AML-193 (cell line): Measurements from ENCODE around the gene GOLGA8B.
"Not testable (repeated sequence)": the region's sequence is repeated elsewhere in the genome, so short reads cannot be mapped to it uniquely, and the experiment has no call there.

ENCODE experiments used
- DNase-seq, 2 experiments: peaks; one replicate each; lab custom pipeline; 2025; lab: John Stamatoyannopoulos, UW

The GOLGA8B gene

DNA sequence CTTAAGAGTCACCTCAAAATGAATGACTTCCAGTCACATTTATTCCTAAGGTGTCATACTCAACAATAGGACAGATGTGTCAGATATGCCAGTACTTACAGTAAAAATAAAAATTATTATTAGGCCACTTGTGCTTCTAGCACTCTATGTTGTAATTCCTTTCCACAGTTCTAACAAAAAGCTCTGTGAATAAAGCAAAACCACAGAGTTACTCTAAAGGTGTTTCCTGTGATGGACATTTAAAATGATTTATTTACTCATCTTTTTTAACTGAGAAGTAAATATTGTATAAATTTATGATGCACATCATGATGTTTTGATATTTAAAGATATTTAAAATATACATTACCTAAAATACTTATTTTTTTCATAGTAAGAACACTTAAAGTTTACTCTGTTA lies 13.9 kb upstream of the GOLGA8B start:
- peak in 1 of 2 experiments; percentile 6 for DNase-seq

DNA sequence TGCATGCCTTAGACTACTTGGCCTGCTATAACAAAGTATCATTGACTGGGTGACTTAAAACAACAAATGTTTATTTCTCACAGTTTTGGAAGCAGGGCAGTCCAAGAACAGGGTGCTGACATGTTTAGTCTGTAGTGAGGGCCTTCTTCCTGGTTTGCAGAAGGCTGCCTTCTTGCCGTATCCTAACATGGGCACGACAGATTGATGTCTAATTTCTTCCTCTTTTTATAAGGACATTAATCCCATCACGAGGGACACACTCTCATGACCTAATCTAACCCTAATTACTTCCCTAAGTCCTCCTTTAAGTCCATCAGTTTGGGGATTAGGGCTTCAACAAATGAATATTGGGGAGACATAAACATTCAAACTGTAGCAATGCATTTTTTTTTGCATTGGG lies 10.9 kb upstream of the GOLGA8B start:
- DNase-seq: peak; percentile 29 to 32

DNA sequence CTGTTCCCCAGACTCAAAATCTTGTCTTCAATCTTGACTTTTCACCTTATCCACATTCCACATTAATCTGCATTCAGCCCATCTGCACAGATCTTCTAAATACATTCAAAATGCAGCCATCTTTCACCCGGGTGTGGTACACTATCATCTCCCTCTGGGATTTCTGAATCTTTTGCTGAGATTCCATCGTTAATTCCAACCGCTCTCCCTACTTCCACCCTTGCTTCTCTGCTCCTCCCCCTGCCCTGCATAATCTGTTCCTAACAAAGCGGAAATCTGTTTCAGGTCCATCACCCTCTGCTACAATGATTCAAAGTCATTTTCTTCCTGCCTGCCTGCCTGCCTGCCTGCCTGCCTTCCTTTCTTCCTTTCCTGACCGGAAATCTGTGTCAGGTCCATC lies 7.9 kb upstream of the GOLGA8B start:
- no peak for DNase-seq

DNA sequence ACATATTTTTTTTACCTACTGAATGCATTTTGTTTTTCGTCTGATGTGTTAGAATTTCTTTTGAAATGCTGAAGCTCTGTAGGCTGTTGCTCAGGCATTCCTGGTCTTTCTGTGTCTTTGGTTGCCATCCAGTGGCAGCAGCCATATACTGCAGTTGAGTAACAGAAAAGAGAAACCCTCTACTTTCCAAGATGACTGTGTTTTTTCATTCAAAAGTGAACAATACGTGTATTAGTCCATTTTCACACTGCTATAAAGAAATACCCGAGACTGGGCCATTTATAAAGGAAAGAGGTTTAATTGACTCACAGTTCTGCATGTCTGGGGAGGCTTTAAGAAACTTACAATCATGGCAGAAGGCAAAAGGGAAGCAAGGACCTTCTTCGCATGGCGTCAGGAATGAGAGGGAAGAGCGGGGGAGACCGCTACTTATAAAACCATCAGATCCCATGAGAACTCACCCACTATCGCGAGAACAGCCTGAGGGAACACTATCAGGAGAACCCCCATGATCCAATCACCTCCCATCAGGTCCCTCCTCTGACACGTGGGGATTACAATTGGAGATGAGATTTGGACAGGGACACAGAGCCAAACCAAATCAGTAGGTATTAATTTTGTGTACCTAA lies 4.7 kb upstream of the GOLGA8B start:
- peak; percentile 68 to 80 for DNase-seq

DNA sequence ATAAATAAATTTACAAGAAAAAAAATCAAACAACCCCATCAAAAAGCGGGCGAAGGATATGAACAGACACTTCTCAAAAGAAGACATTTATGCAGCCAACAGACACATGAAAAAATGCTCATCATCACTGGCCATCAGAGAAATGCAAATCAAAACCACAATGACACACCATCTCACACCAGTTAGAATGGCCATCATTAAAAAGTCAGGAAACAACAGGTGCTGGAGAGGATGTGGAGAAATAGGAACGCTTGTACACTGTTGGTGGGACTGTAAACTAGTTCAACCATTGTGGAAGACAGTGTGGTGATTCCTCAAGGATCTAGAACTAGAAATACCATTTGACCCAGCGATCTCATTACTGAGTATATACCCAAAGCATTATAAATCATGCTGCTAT lies 2.5 kb upstream of the GOLGA8B start:
- not testable (repeated sequence) for DNase-seq

DNA sequence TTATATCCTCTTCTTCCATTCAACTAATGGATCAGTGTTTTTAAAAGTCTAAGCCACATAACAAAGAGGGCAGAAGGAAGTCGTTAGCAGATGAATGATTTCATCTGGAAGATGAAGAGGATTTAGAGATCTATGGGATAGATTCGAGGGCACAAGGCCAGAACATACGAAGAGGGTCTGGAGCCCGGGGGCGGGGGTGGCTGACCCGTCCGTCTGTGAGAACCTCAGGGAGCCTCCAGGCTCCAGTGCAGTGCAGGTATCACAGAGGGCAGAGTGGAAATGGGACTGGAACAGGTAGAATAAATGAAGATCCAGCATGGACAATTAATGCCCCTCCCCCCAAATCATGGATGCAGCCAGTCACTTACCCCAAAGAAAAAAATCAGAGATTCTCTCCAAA lies 1.5 kb upstream of the GOLGA8B start:
- DNase-seq: no peak

DNA sequence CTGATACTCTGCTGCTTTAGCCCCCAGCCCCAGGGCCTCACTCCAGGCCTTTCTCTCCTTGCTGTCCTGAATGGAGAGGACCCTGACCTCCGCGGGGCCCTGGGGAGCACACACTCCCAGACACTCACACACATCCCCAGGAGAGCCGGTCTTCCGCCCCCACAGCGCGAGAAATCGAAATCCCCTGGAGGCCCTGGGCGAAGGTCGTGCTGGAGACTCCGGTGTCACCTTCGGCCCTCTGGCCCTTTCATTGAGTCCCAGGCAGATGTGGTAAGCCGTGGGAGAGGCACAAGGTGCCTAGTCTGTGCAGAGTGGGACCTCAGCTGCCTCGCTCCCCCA lies 848 bp upstream of the GOLGA8B start:
- DNase-seq: no peak

DNA sequence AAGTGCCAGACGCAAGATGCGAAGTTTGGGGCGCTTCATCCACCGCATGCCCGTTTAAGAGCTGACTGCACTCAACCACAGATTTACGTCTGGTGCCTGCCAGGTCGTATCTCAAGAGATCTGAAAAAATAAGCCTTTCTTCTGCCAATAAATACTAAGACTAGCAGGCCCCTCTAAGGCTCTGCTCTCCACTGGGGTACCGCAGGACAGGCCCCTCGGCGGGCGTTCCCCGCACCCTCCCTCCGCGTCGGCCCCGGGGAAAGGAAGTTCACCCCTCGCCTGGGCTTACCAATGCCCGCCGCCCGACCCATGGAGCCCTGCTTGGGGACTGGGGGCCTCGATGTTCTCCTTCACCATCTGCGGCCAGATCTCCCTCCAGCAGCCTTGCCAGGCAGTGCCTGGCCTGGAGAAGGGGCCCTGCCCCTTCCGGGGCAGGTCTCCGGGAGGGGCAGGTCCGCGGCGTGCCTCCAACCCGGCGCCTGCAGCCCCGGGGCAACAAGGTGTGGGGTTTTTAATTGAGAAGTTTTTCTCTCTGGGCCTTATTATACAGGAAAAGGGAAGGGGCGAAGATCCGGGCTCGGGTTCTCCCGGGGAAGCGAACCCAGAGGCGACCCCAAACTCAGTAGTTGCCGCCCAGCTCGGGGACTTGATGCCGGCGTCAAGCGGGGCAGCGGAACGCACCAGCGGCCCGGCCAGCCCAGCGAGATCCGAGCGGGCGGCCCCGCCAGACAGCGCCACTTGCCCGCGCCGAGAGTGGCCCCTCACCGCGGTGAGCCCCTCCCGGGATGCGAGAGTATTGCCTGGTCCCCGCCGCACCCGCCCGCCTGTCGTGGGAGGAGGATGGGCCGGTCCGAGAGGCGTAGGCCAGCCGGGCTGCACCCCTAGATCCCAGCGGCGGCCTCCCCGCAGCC lies 735 bp downstream of the GOLGA8B start:
- peak; percentile 30 to 48 for DNase-seq

DNA sequence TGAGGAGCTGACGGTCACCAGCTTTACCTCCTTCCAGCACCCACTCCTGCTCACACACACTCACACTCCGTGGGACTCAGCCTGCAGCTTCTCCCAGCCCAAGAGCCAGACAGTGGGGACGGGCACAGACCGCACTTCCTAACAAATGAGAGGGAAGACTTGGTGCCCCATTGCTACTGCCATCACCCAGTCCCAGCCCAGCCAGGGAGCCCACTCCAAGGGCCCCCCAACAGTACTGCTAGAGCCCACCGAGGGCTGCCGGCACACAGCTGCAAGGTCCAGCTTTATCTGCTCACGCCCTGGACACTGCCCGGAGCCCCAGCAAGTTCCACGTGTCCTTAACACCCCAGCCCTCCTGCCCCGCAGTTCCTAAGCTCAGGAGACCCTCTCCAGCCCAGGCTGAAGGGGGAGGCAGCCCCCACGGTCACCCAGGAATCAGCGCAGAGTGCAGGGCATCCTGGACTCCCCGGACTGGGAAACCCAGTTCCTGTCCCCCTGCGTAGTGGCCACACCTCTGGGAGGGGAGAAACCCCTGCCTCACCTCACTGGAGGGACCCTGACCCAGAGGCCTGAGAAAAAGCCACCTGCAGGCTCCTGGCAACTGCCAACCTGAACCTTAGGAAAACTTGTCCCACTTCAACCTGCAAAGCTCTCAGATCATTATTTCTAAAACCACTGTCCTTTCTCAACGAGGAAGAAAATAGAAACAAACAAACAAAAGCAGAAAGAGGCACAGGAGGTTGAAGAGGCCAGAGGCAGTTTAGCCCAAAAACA lies 1.6 kb downstream of the GOLGA8B start:
- not testable (repeated sequence) for DNase-seq

DNA sequence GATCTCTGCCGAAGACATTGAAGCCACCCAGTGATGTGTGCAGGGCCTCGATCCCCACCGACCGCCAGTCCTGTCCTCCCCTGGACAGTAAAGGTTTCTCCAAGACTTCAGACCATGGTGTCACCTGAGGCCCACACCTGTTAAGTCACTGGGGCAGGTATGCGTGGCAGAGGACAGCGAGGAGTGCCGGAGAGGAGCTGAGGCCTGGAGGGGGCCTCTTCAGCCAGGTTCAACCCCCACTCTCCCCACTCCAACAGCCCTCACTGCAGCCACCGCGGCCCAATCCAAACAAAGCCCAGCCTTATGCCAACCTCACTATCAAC lies 2.4 kb downstream of the GOLGA8B start:
- no peak for DNase-seq

DNA sequence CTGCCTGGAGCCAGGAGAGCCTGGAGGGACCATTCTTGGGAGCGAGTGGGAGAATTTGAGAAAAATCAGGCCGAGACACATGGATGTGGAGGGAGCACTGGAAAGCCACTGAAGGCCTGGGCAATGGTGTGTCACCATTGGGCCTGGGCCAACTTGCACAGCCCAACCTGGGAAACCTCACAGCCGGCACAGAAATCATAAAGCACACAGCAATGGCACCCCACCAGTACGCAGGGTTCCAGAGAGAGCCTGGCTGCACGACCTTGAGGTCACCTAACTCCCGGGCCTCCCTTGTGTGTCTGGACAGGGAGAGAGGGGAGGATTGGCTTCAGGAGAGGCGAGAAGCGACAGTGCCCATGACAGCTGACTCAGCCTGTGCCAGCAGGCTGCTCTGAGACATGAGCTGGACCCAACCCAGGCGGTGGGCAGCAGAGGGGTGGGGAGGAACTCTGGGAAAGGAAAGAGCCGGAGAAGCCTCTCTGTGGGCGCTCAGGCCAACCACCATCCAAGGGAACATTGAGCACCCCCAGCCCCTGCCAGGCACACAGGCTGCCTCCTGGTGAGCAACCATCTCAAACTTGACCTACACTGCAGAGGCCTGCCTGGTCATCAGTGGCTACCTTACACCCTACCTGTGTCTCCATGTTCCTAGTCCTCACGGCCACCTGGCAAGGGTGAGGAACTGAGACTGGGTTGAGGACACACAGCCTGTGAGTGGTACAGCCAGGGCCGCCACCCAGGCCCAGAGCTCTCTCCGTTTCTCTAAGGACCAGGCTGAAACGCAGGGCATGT lies 3.0 kb downstream of the GOLGA8B start:
- not testable (repeated sequence) for DNase-seq

DNA sequence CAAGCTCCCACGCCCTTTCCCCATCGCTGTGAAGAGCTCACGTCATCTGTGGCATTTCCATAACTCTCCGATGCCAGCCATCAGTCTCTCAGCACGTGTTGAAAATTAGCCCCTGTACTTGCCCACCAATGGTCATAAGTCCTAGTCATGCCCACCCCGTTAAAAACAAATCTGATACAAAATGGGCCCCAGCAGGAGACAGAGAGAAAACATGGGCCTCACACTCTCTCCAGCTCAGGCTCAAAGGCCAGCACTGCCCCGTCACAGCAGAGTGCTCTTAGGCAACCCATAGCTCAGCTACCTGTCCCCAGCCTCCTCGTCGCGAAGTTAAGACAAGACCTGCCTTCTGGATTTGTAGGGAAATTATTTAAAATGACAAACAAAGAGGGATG lies 5.2 kb downstream of the GOLGA8B start:
- DNase-seq: no peak

DNA sequence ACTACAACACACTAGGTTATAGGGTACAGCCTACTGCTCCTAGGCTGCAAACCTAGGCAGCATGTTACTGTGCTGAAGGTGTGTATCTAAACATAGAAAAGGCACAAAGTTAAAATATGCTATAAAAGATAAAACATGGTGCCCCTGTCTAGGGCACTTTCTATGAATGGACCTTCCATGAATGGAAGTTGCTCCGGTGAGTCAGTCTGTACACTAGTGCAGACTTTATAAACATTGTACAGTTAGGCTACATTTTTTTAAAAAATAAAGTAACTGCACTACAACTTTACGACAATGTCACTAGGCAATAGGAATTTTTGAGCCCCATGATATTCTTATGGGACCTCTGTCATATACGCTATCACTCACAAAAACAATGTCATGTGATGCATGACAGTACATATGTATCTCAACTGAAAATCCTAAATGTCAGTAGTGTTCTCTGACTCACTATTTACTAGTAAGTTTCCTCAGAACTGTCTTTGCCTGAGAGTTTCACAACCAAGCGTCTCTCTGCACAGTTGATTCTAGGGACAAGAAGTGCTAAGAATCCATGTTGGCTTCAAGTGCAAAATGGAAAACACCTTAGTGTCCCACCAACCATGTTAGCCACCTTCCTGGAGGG lies 5.7 kb downstream of the GOLGA8B start:
- peak; percentile 34 to 36 for DNase-seq

DNA sequence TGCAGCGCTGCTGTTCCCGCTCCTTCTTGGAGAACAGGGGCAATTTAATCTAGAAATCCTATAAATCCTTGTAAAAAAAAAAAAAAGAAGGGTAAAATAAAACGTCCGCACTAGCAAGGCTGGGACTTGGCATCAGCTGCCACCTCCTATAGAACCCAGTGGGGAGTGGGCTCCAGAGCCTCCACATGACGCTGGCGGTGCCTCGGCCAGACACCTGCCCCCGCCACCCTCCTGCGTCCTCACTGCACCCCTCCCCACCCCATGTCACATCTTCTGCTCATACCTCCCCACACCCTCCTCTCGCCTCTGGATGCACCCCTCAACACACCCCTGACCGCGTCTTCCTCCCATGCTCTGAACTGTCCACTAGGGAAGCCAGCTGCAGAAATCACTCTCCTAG lies 8.4 kb downstream of the GOLGA8B start:
- DNase-seq: not testable (repeated sequence)

DNA sequence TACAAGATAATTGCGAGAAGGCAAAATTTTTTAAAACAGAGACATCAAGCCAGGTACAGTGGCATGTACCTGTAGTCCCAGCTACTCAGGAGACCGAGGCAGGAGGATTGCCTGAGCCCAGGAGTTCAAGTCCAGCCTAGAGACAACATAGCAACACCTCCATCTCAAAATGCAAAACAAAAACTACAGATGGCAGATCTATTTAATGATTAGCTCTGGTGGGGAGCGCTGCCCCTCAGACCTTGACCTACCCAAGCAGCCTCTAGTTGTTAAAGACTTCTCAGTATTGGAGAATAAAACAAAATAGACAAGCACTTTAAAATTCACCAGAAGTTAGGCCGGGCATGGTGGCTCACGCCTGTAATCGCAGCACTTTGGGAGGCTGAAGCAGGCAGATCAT lies 10.5 kb downstream of the GOLGA8B start:
- DNase-seq: not testable (repeated sequence)

DNA sequence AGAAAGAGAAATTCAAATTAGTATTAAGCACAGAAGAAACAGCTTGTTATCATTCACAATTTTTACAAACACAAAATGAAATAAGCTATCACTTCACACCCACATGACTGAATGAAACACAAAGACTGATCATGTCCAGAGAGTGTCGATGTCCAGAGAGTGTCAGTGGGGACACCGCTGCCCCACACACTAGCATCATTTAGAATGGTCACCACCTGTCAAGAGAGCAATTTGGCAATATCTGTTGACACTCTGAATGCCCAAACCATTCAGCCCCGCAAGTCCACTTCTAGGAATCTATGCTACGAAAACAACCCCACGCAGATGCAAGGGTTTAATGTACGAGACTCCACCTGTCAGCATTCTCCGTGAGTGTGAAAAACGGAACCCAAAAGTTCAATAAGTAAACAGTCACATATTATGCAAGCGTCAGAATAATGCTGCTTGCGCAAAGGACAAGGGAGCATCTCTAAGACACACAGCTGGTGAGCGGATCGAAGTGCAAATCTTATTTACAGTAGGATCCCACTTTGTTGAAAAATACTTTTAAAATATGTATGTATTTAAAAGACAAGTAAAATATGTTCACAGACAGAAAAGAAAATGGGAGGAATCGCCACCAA lies 11.3 kb downstream of the GOLGA8B start:
- DNase-seq: not testable (repeated sequence)

DNA sequence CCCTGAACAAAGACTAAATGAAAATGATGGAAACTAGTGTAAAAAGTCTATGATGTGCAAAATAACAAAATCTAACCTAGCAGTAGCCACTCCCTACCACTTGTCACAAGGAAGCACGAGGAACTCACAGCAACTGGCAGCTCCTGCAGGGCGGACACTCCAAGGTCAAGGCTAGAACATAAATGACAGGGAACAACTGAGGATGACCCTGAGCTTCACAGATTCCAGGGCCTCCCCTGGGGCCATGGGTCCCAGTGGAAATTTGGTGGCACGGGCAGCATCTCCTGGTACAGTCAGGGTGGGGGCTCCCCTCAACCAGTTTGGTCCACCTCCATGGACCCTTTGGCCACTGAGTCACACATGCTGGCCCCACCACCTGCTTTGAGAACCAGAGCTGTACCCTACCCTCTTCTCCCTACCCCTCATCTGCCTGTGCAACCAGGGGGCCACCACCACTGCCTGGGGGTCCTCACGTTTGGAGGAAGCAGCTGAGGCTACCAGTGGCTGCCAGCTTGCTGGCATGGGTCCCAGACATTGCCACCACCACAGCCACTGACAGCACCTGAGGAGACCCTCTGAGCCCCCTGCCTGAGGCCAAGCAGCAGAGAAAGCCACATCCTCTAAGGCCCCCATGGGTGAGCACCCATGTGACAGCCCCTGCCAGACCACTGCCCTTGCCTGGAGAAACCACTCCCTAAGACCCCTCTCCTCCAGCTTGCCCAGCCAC lies 13.6 kb downstream of the GOLGA8B start:
- DNase-seq: not testable (repeated sequence)

DNA sequence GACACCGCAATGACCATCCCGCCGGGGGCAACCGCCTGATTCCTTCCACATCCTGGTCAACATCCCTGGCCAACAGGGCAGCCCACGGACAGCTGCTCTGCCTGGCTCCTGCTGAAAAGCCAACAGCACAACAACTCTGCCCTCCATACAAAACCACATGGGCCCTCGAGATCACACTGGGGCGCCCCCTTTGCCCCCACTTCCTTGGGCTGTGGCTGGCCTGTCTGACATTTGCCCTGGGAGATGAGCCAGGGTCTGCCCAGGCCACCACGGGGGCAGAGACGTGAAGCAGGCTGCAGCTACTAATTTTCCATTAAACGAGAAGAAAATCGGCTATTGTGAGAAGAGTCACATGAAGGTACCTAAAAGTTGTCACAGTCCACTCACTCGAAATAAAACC lies 16.3 kb downstream of the GOLGA8B start:
- DNase-seq: not testable (repeated sequence)

DNA sequence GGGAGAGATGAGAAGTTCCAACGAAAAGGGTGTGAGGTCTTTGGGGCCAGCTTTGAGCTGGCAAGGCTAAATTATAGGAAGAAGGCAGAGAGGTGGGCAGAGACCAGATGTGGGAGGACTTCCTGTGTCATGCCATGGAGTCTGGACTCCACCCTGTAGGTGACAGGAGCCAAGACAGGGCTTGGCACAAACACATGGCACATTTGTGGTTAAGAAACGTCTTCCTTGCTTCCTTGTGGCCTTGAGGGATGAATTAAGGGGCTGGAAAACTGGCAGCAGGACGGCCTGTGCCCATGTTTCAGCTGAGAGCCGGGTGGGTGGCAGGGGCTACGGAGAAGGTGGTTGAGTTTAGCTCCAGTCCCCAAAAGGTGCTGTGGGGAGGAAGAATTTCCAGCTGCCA lies 18.7 kb downstream of the GOLGA8B start:
- not testable (repeated sequence) for DNase-seq

DNA sequence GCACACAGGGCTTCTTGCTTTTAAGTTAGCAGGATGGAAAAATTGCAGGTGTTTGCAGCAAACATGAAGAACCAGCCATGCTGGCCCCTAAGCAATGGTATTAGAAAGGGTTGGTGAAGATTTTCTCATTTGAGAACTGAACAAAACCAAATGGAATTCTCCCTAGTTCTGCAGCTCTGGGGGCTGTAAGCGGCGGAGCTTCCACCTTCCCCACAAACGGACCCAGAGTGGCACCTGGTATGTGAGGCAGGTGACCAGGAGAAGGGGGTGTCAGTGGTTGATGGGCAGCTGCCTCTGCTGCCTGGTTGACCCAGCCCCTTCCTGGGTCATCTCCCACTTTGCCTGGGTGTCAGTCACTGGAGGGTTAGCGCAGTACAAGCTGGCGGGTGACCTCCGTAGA lies 22.6 kb downstream of the GOLGA8B start:
- DNase-seq: not testable (repeated sequence)
